Transverse colon (tissue), 1 donor: ENCODE results near the gene MAN2B1.

Experiments
- EP300 ChIP-seq: sonication (generic); formaldehyde crosslinking; IDR thresholded peaks from one replicate; pipeline ENCODE4 v1.6.1; 2017; ENCODE audit warnings: antibody characterized with exemption, low read depth
- POLR2A ChIP-seq: fragments of 450-650 bp; IDR thresholded peaks from one replicate; pipeline ENCODE4 v1.6.1; 2016; ENCODE audit warnings: antibody characterized with exemption, mild to moderate bottlenecking, moderate library complexity

- TF ChIP-seq POLR2A (no peak), EP300 (no peak)
These were observed 62.8 kb downstream of the MAN2B1 start for GRCh38 chr19:12603714-12604113.
